SJSA1 (cell line): Measurements from ENCODE around the gene TNFAIP1. TPM values are rescaled to one million over a fixed set of nuclear protein-coding genes. Genes with fewer than 3 reads are reported as not detected.

ENCODE experiments used
- DNase-seq, 2 experiments: peaks; one replicate each; pipeline ENCODE4 v3.0.0-alpha.2; 2015 to 2020; ENCODE audit warnings: low spot score in 2 of 2, low read depth in 1 of 2
- H3K27ac ChIP-seq: fragments of 250-450 bp; sonication (Bioruptor Pico); 2 replicates; pipeline ENCODE4 v1.5.1; 2020; ENCODE audit warnings: mild to moderate bottlenecking, moderate library complexity
- H3K27me3 ChIP-seq: fragments of 250-450 bp; sonication (Bioruptor Pico); replicated peaks from 2 replicates; pipeline ENCODE4 v1.5.1; 2020; ENCODE audit warnings: mild to moderate bottlenecking, moderate library complexity
- H3K36me3 ChIP-seq: fragments of 250-450 bp; sonication (Bioruptor Pico); 2 replicates; pipeline ENCODE4 v1.5.1; 2020; ENCODE audit warnings: mild to moderate bottlenecking
- H3K4me1 ChIP-seq: fragments of 250-450 bp; sonication (Bioruptor Pico); replicated peaks from 2 replicates; pipeline ENCODE4 v1.6.1; 2021; ENCODE audit warnings: mild to moderate bottlenecking
- H3K4me3 ChIP-seq: fragments of 250-450 bp; sonication (Bioruptor Pico); 2 replicates; pipeline ENCODE4 v1.5.1; 2020; ENCODE audit warnings: mild to moderate bottlenecking
- H3K9me3 ChIP-seq: fragments of 250-450 bp; sonication (Bioruptor Pico); replicated peaks from 2 replicates; pipeline ENCODE4 v1.5.1; 2020; ENCODE audit warnings: mild to moderate bottlenecking
- total RNA-seq: library from RNA; depleted of rRNA; stranded (reverse); fragments of >200 nt; shearing (Covaris generic); gene quantifications from 2 replicates; pipeline ENCODE4 v1.2.3, GENCODE V29; 2014

The TNFAIP1 gene
- total RNA-seq, 1 experiment from 2014 or later, result 30.0 TPM

- 0 out of 2 replicates have a peak, but pooled peaks cover 1% of the 10 kb centered on the region for H3K27me3 ChIP-seq
- 0 out of 2 replicates have a peak, but pooled peaks cover 7% of the 10 kb centered on the region for H3K36me3 ChIP-seq
- H3K27ac ChIP-seq, result no peak overlapping the region
- H3K4me3 ChIP-seq, result peak overlapping the region; percentile 57
- no peaks in the 10 kb centered on the region for H3K9me3 ChIP-seq
- DNase-seq, result no peak
- H3K4me1 ChIP-seq, result peaks cover 20% of the 10 kb centered on the region
Observed at GRCh38 chr17:28317966-28318758, 17.4 kb upstream of the TNFAIP1 start.

- 0 out of 2 replicates have a peak, but pooled peaks cover 7% of the 10 kb centered on the region for H3K36me3 ChIP-seq
- H3K4me3 ChIP-seq, result peak within 1 kb of the TSS; percentile 57
- DNase-seq, result peak; percentile 94 to 95
- H3K9me3 ChIP-seq, result no peaks in the 10 kb centered on the region
- peaks cover 20% of the 10 kb centered on the region for H3K4me1 ChIP-seq
- no peaks in the 10 kb centered on the region for H3K27me3 ChIP-seq
- H3K27ac ChIP-seq, result 0 out of 2 replicates have a peak within 1 kb of the TSS, but pooled peaks have one; percentile 2
Observed at GRCh38 chr17:28318759-28319597, 16.6 kb upstream of the TNFAIP1 start, which contains the start of gene TMEM97. Gene TMEM97 (plus strand): TSS chr17:28319200. CDS start chr17:28319240, 40 bp downstream.

- Histone ChIP-seq H3K4me3 (peak overlapping the region; percentile 57), H3K27me3 (no peaks in the 10 kb centered on the region), H3K36me3 (0 out of 2 replicates have a peak, but pooled peaks cover 7% of the 10 kb centered on the region), H3K9me3 (no peaks in the 10 kb centered on the region), H3K27ac (0 out of 2 replicates have a peak overlapping the region, but pooled peaks have one; percentile 2), H3K4me1 (peaks cover 20% of the 10 kb centered on the region)
- no peak for DNase-seq
Observed at GRCh38 chr17:28319598-28319935, 16.0 kb upstream of the TNFAIP1 start.

GRCh38 chr17:28320215-28321061 lies 15.1 kb upstream of the TNFAIP1 start:
- Histone ChIP-seq H3K36me3 (0 out of 2 replicates have a peak, but pooled peaks cover 7% of the 10 kb centered on the region), H3K4me3 (peak overlapping the region; percentile 57), H3K9me3 (no peaks in the 10 kb centered on the region), H3K27me3 (no peaks in the 10 kb centered on the region), H3K27ac (no peak overlapping the region), H3K4me1 (peaks cover 20% of the 10 kb centered on the region)
- no peak for DNase-seq

- H3K4me1 ChIP-seq, result peaks cover 12% of the 10 kb centered on the region
- no peaks in the 10 kb centered on the region for H3K9me3 ChIP-seq
- peaks cover 39% of the 10 kb centered on the region for H3K36me3 ChIP-seq
- no peak overlapping the region for H3K27ac ChIP-seq
- no peaks in the 10 kb centered on the region for H3K27me3 ChIP-seq
- H3K4me3 ChIP-seq, result no peak overlapping the region
- DNase-seq, result no peak
Observed at GRCh38 chr17:28324267-28324745, 11.3 kb upstream of the TNFAIP1 start.

- no peak overlapping the region for H3K4me3 ChIP-seq
- H3K27me3 ChIP-seq, result no peaks in the 10 kb centered on the region
Observed at GRCh38 chr17:28324781-28325180, 10.8 kb upstream of the TNFAIP1 start.

GRCh38 chr17:28325211-28325610 lies 10.3 kb upstream of the TNFAIP1 start:
- Histone ChIP-seq H3K9me3 (no peaks in the 10 kb centered on the region), H3K27ac (no peak overlapping the region), H3K4me1 (peaks cover 3% of the 10 kb centered on the region), H3K36me3 (peaks cover 44% of the 10 kb centered on the region), H3K4me3 (no peak overlapping the region), H3K27me3 (no peaks in the 10 kb centered on the region)
- peak in 1 of 2 experiments; percentile 7 for DNase-seq

More at GRCh38 chr17:28324781-28325180, 10.8 kb upstream of the TNFAIP1 start:
- DNase-seq, result no peak
- Histone ChIP-seq H3K27ac (no peak overlapping the region), H3K36me3 (peaks cover 43% of the 10 kb centered on the region), H3K9me3 (no peaks in the 10 kb centered on the region), H3K4me1 (peaks cover 7% of the 10 kb centered on the region)

- DNase-seq, result no peak
- no peaks in the 10 kb centered on the region for H3K4me1 ChIP-seq
- H3K4me3 ChIP-seq, result no peak overlapping the region
- no peak overlapping the region for H3K27ac ChIP-seq
- H3K36me3 ChIP-seq, result peaks cover 37% of the 10 kb centered on the region
- no peaks in the 10 kb centered on the region for H3K9me3 ChIP-seq
- H3K27me3 ChIP-seq, result no peaks in the 10 kb centered on the region
Observed at GRCh38 chr17:28326114-28326513, 9.4 kb upstream of the TNFAIP1 start.

- Histone ChIP-seq H3K9me3 (no peaks in the 10 kb centered on the region), H3K4me3 (no peak overlapping the region), H3K27ac (no peak overlapping the region), H3K4me1 (no peaks in the 10 kb centered on the region), H3K36me3 (peaks cover 37% of the 10 kb centered on the region), H3K27me3 (no peaks in the 10 kb centered on the region)
- peak in 1 of 2 experiments; percentile 17 for DNase-seq
Observed at GRCh38 chr17:28327031-28327607, 8.4 kb upstream of the TNFAIP1 start.

- Histone ChIP-seq H3K4me1 (no peaks in the 10 kb centered on the region), H3K4me3 (no peak overlapping the region), H3K27me3 (no peaks in the 10 kb centered on the region), H3K27ac (no peak overlapping the region), H3K36me3 (peaks cover 37% of the 10 kb centered on the region), H3K9me3 (no peaks in the 10 kb centered on the region)
- DNase-seq, result no peak
Observed at GRCh38 chr17:28327709-28328108, 7.9 kb upstream of the TNFAIP1 start.

- Histone ChIP-seq H3K27ac (no peak overlapping the region), H3K4me3 (no peak overlapping the region), H3K9me3 (no peaks in the 10 kb centered on the region), H3K4me1 (no peaks in the 10 kb centered on the region), H3K36me3 (peaks cover 37% of the 10 kb centered on the region), H3K27me3 (no peaks in the 10 kb centered on the region)
- no peak for DNase-seq
Observed at GRCh38 chr17:28328325-28328724, 7.2 kb upstream of the TNFAIP1 start.

GRCh38 chr17:28330671-28331070 lies 4.9 kb upstream of the TNFAIP1 start:
- Histone ChIP-seq H3K4me1 (peaks cover 7% of the 10 kb centered on the region), H3K36me3 (peaks cover 40% of the 10 kb centered on the region), H3K9me3 (no peaks in the 10 kb centered on the region)

More at GRCh38 chr17:28330671-28331070, 4.9 kb upstream of the TNFAIP1 start:
- Histone ChIP-seq H3K4me3 (no peak overlapping the region), H3K27me3 (no peaks in the 10 kb centered on the region), H3K27ac (no peak overlapping the region)
- no peak for DNase-seq
